HFF-Myc (cell line): Measurements from ENCODE around the gene METTL15.

Source experiments
- DNase-seq: peaks from one replicate; pipeline ENCODE4 v3.0.0-alpha.2; 2011; ENCODE audit warnings: low read depth; ENCODE audit errors: extremely low read depth
- H3K4me3 ChIP-seq: replicated peaks from 2 replicates; pipeline ENCODE4 v1.5.1; 2011; ENCODE audit warnings: low read depth, mild to moderate bottlenecking, control low read depth, low read length
- TF ChIP-seq, protein P1 (sequence below): IDR thresholded peaks from 2 replicates; pipeline ENCODE4 v1.5.1; 2012; ENCODE audit warnings: mild to moderate bottlenecking, low read depth, low read length, control low read depth; ENCODE audit errors: missing control alignments

Gene METTL15

DNA sequence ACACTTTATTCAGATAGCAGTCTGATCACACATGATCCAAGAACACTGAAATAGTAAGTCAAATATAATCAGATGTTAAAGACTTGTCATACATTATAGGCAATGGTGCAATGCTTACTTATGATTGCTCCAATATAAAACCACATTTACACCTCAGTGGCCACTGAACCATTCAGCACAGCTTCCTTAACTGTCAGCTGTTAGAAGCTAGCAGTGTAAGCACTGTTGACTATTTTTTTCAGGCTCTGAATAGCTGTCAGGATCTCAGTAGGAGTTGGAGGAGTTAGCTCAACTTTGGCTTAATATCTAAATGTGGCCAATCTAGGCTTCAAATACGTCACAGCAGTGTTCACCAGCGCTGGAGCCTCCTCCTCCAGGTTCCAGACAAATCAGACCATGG is 36.6 kb downstream of the METTL15 start:
- no peak overlapping the region for H3K4me3 ChIP-seq
- TF ChIP-seq, protein P1, sequence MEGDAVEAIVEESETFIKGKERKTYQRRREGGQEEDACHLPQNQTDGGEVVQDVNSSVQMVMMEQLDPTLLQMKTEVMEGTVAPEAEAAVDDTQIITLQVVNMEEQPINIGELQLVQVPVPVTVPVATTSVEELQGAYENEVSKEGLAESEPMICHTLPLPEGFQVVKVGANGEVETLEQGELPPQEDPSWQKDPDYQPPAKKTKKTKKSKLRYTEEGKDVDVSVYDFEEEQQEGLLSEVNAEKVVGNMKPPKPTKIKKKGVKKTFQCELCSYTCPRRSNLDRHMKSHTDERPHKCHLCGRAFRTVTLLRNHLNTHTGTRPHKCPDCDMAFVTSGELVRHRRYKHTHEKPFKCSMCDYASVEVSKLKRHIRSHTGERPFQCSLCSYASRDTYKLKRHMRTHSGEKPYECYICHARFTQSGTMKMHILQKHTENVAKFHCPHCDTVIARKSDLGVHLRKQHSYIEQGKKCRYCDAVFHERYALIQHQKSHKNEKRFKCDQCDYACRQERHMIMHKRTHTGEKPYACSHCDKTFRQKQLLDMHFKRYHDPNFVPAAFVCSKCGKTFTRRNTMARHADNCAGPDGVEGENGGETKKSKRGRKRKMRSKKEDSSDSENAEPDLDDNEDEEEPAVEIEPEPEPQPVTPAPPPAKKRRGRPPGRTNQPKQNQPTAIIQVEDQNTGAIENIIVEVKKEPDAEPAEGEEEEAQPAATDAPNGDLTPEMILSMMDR: no peak
- DNase-seq: no peak

DNA sequence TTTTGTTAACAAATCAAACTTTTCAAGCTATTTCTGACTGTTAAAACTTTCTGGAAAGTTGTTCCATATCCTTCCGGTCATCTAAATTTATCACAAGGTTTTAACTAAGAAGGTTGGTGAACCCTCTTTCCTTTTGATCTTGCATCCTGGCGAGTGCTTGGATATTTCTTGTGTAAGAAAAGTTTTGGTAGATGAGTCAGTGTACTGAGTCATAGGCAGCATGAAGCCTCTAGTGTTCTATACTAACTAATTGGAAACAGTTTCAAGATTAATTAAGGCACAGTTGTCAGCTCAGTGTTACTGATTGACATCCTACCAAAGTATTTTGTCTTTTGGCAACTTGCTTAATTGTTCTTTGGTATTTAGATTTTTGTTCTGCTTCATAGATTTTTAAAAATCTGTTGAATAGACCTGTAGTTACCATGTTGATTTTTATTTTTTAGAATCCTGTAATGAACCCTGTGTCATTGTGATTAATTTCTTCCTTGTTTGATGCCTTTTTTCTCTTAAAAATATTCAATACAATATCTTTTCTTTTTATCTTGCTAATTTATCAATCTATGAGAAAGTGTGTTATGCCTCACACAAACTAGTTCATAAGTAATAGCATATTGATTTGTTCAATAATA is 38.0 kb downstream of the METTL15 start:
- DNase-seq: peak; percentile 68
- TF ChIP-seq, protein P1: no peak
- H3K4me3 ChIP-seq: no peak overlapping the region

DNA sequence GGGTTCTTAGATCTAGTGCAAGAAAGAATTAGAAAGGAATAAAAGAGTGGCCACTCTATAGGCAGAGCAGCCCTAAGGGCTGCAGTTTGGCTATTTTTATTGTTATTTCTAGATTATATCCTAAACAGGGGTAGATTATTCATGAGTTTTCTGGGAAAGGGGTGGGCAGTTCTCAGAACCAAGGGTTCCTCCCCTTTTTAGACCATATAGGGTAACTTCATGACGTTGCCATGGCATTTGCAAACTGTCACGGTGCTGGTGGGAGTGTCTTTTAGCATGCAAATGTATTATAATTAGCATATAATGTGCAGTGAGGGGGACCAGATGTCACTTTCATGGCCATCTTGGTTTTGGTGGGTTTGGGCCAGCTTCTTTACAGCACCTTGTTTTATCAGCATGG is 44.6 kb downstream of the METTL15 start:
- DNase-seq: no peak
- TF ChIP-seq, protein P1: no peak

DNA sequence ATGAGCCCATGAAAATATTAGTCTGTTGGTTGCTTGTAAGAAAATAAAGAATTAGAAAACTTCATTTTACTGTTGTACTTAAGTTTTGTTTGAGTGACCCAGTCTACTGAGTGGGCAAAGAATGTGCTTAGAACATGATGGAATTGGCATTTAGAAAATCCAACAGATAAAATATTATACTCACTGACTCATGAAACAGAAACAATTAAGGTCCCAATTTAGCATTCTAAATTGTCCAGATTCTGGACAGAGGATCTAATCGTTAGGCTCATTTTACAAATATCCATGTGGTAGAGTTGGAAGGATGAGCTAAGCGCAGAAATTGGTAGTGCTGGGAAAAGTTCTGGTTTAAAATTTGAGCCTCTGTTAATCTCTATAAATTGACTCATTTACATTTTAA is 45.4 kb downstream of the METTL15 start:
- DNase-seq: no peak
- H3K4me3 ChIP-seq: no peak overlapping the region
- TF ChIP-seq, protein P1: no peak

More for the DNA sequence above, 44.6 kb downstream of the METTL15 start:
- H3K4me3 ChIP-seq: no peak overlapping the region

DNA sequence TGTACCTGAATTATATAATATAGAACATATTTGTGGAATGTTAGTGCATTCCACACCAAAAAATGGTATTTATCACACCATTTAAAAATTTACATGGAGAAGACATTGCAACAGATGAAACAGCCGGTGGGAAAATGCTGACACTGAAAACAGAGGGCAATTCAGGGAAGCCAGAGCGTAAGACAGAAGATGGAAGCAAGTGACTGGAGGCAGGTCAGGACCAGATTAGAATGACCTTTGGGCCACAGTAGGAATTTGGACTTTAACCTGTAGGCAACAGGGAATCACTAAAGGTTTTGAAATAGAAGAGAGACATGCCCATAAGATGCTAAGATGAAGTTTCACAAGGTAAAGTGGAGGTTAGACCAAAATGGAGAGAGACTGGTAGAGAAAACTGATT is 60.5 kb downstream of the METTL15 start:
- TF ChIP-seq, protein P1: no peak
- H3K4me3 ChIP-seq: no peak overlapping the region
- DNase-seq: no peak

DNA sequence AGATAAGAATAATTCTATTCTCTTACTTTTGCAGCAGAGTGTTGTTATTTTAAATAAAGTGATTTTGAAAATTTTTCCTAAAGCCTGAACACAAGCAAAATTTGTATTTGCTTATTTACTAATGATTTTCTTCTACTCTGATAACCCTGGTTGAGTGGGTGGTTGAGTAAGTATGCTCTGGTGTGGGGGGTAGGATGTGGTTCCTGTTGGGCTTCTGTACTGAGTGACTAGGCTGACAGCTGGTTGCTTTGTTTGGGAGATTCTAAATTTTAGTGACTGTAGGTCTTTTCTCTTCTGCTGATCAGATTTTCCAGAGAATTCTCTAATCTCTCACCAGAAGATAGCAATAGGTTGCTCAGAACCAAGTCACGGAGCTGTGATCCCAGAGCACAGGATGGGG is 61.6 kb downstream of the METTL15 start:
- no peak overlapping the region for H3K4me3 ChIP-seq
- no peak for DNase-seq
- TF ChIP-seq, protein P1: no peak

DNA sequence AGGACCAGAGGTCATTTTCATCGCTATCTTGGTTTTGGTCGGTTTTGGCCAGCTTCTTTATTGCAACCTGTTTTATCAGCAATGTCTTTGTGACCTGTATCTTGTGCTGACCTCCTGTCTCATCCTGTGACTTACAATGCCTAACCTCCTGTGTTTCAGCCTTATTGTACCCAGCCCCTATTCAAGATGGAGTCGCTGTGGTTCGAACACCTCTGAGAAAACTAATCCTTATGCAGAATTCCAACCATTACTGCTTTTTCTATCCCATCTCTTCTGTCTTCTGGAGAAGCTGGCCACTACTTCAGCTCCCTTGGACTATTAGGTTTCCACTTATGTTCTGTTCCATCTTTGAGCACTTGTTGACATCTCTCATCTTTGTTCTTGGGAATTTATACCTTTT is 62.6 kb downstream of the METTL15 start:
- no peak for DNase-seq
- TF ChIP-seq, protein P1: no peak

More for the DNA sequence above, 62.6 kb downstream of the METTL15 start:
- H3K4me3 ChIP-seq: no peak overlapping the region
